GM12878 (cell line): ENCODE data around the gene CLK2. TPM values are rescaled to one million over a fixed set of nuclear protein-coding genes. Genes with fewer than 3 reads are reported as not detected.

Source experiments
- ATF7 ChIP-seq: fragments of 450-650 bp; IDR thresholded peaks from 2 replicates; pipeline ENCODE4 v1.6.1; 2016; ENCODE audit warnings: low read depth, mild to moderate bottlenecking
- BACH1 ChIP-seq: fragments of 450-650 bp; IDR thresholded peaks from 2 replicates; pipeline ENCODE4 v1.6.1; 2017; ENCODE audit warnings: mild to moderate bottlenecking, borderline replicate concordance
- CTCF ChIP-seq, 3 experiments: IDR thresholded peaks in 2 of 3; conservative IDR thresholded peaks in 1 of 3; 2 replicates each; pipeline ENCODE4 v1.5.1; 2011; ENCODE audit warnings: low read depth in 3 of 3, low read length in 3 of 3, mild to moderate bottlenecking in 3 of 3, control low read depth in 2 of 3, moderate library complexity in 2 of 3, inconsistent platforms in 1 of 3, mixed read lengths in 1 of 3; ENCODE audit not compliant: control insufficient read depth in 2 of 3, insufficient read depth in 1 of 3; ENCODE audit errors: extremely low read depth in 1 of 3
- EED ChIP-seq: sonication (generic); IDR thresholded peaks from 2 replicates; pipeline ENCODE4 v1.6.1; 2016; ENCODE audit warnings: antibody characterized with exemption, low read depth
- EP300 ChIP-seq, 2 experiments: fragments of 150-350 bp in 1 of 2; IDR thresholded peaks; 2 replicates each; pipeline ENCODE4 v1.6.1; 2011 to 2012; ENCODE audit warnings: low read depth in 2 of 2, low read length in 2 of 2, borderline replicate concordance in 1 of 2, improper control_type of control experiment in 1 of 2, inconsistent platforms in 1 of 2; ENCODE audit not compliant: control insufficient read depth in 1 of 2
- EZH2 ChIP-seq: IDR thresholded peaks from 2 replicates; pipeline ENCODE4 v1.6.1; 2012; ENCODE audit warnings: low read depth, mild to moderate bottlenecking, control low read depth, inconsistent platforms, low read length, borderline replicate concordance; ENCODE audit not compliant: control insufficient read depth
- IKZF1 ChIP-seq: fragments of 450-650 bp; conservative IDR thresholded peaks from 2 replicates; pipeline ENCODE4 v1.6.1; 2017; ENCODE audit warnings: antibody characterized with exemption, mild to moderate bottlenecking
- JUNB ChIP-seq: IDR thresholded peaks from 2 replicates; pipeline ENCODE4 v1.6.1; 2016; ENCODE audit warnings: antibody characterized with exemption, mild to moderate bottlenecking
- KAT2A ChIP-seq: conservative IDR thresholded peaks from 2 replicates; pipeline ENCODE4 v1.6.1; 2011; ENCODE audit warnings: low read depth, low read length; ENCODE audit not compliant: control insufficient read depth
- LARP7 ChIP-seq: fragments of 450-650 bp; IDR thresholded peaks from 2 replicates; pipeline ENCODE4 v1.6.1; 2017; ENCODE audit warnings: mild to moderate bottlenecking
- NFIC ChIP-seq: IDR thresholded peaks from 2 replicates; pipeline ENCODE4 v1.6.1; 2012; ENCODE audit warnings: low read depth, mild to moderate bottlenecking, inconsistent platforms, low read length, moderate library complexity
- NRF1 ChIP-seq: conservative IDR thresholded peaks from 2 replicates; pipeline ENCODE4 v1.6.1; 2011; ENCODE audit warnings: mild to moderate bottlenecking, low read depth, low read length, improper control_type of control experiment
- PKNOX1 ChIP-seq: fragments of 450-650 bp; IDR thresholded peaks from 2 replicates; pipeline ENCODE4 v1.6.1; 2016; ENCODE audit warnings: mild to moderate bottlenecking
- PML ChIP-seq: IDR thresholded peaks from 2 replicates; pipeline ENCODE4 v1.6.1; 2012; ENCODE audit warnings: low read length, inconsistent platforms
- RELA ChIP-seq: fragments of 450-650 bp; IDR thresholded peaks from 2 replicates; pipeline ENCODE4 v1.8.0; 2014; ENCODE audit warnings: borderline replicate concordance; ENCODE audit not compliant: partially characterized antibody
- RFX5 ChIP-seq: IDR thresholded peaks from 2 replicates; pipeline ENCODE4 v1.6.1; 2011; ENCODE audit warnings: low read depth, low read length, improper control_type of control experiment
- SMAD5 ChIP-seq: IDR thresholded peaks from 2 replicates; pipeline ENCODE4 v1.6.1; 2016; ENCODE audit warnings: antibody characterized with exemption, low read depth
- SPI1 ChIP-seq: IDR thresholded peaks from 2 replicates; pipeline ENCODE4 v1.6.1; 2011; ENCODE audit warnings: low read depth, mild to moderate bottlenecking, low read length, moderate library complexity, borderline replicate concordance; ENCODE audit not compliant: insufficient read depth
- TBL1XR1 ChIP-seq: IDR thresholded peaks from 2 replicates; pipeline ENCODE4 v1.6.1; 2012; ENCODE audit warnings: low read depth, low read length, improper control_type of control experiment
- WRNIP1 ChIP-seq: IDR thresholded peaks from 2 replicates; pipeline ENCODE4 v1.6.1; 2011; ENCODE audit warnings: low read depth, low read length, improper control_type of control experiment, borderline replicate concordance
- ZZZ3 ChIP-seq: IDR thresholded peaks from 2 replicates; pipeline ENCODE4 v1.6.1; 2011; ENCODE audit warnings: low read depth; ENCODE audit not compliant: control insufficient read depth, insufficient read length
- polyA plus RNA-seq, 11 experiments: library from polyadenylated mRNA; depleted of rRNA in 4 of 11; unstranded in 6 of 11; stranded (reverse) in 5 of 11; fragments of >200 nt; fragmentation: Nextera tagmentation in 4 of 11; fragmentation: Illumina TruSeq in 1 of 11; extraction: Ambion mirVana in 4 of 11; extraction: Trizol in 1 of 11; gene quantifications; 1 replicate in 1 of 11; 2 replicates in 10 of 11; pipeline versions ENCODE4 v1.2.1 to v1.2.3, GENCODE V29; 2011 to 2016; ENCODE audit warnings: inconsistent platforms in 2 of 11, missing spikeins in 2 of 11, low read depth in 1 of 11
- total RNA-seq, 4 experiments: library from RNA; depleted of rRNA in 3 of 4; stranded (reverse); fragments of >200 nt in 3 of 4; fragmentation: Illumina TruSeq in 1 of 4; extraction: Trizol in 1 of 4; gene quantifications; 2 replicates each; pipeline versions ENCODE4 v1.2.1 to v1.2.3, GENCODE V29; 2013 to 2021
- TF ChIP-seq, protein P1 (sequence below): IDR thresholded peaks from 2 replicates; pipeline ENCODE4 v1.6.1; 2012; ENCODE audit warnings: low read depth, low read length, improper control_type of control experiment

Gene CLK2
- total and polyA plus RNA-seq, 10 of the 15 experiments (the other 5 are each of a cell fraction or from before 2014, with no cell fraction given) = 11.1 to 83.7 (median 36.7) TPM

DNA sequence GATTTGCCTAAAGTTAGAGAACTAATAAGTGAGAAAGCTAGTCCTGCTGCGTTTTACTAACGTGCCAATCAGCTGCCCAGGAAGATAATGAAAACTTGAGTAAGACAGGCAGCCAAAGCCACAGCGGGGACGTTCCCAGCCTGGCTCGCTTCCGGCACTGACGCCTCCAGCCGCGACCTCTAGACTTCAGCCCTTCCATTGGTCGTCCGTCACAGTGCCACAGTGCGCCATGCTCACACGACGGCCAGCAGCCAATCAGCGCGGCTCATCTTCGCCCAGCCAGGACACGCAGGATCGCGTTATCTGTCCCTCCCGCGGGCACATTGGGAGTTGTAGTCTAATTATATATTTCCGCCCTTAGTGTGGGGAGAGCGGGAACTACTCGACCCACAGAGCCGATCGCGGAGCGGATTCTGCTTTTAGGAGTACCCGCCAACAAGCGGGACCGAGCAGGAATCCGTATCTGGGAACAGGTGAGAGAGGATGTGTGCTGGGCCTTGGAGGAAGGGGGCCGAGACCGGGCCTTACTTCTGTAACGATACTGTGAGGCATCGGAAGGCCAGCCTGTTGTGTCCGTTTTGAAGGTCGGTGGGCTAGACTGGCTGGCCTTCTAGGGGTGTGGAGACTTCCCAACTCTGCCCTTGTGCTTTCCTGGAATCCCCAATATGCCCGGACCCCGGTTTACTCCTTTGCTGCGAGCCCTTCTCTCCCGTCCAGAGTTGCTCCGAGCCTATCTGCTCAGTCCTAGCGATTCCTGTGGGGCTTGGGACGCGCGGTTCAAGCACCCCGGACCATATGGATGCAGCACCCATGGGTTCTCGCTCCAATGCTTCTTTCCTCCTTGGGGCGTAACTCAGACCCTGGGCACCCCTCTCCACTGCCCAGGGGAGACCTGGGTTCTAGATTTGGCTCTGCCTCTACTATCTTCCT is 35.5 kb upstream of the CLK2 start, which contains the start of gene FDPS (continued):
- TF ChIP-seq RELA (peak; percentile 95), BACH1 (0 out of 2 replicates have a peak, but pooled peaks have one; percentile 19), PML (peak; percentile 73; the same call in 1 of the 2 replicates), CTCF (IDR thresholded peaks at IDR 0.05 in 2 of 3, conservative IDR thresholded peaks at IDR 0.05 in 1 of 3; ENCODE audit: control insufficient read depth in 2 of 3, extremely low read depth in 1 of 3, insufficient read depth in 1 of 3, low read depth in 3 of 3, low read length in 3 of 3) (no peak), NRF1 (0 out of 2 replicates have a peak, but pooled peaks have one; percentile 7), SMAD5 (peak; percentile 83; the same call in 1 of the 2 replicates), LARP7 (peak; percentile 23; the same call in 1 of the 2 replicates), EZH2 (no peak), TBL1XR1 (peak; percentile 56; the same call in 1 of the 2 replicates), WRNIP1 (no peak; the same call in 1 of the 2 replicates), SPI1 (no peak), EP300 (IDR thresholded peaks at IDR 0.05; ENCODE audit: borderline replicate concordance in 1 of 2, control insufficient read depth in 1 of 2, low read depth in 2 of 2, low read length in 2 of 2) (0 out of 4 replicates have a peak, but pooled peaks of 1 of the 2 experiments have one; percentile 48), IKZF1 (peak; percentile 95), NFIC (no peak), JUNB (no peak), EED (peak; percentile 16; the same call in 1 of the 2 replicates), ATF7 (0 out of 2 replicates have a peak, but pooled peaks have one; percentile 62), PKNOX1 (peak; percentile 97), RFX5 (peak; percentile 86), ZZZ3 (no peak), KAT2A (no peak)
- TF ChIP-seq, protein P1, sequence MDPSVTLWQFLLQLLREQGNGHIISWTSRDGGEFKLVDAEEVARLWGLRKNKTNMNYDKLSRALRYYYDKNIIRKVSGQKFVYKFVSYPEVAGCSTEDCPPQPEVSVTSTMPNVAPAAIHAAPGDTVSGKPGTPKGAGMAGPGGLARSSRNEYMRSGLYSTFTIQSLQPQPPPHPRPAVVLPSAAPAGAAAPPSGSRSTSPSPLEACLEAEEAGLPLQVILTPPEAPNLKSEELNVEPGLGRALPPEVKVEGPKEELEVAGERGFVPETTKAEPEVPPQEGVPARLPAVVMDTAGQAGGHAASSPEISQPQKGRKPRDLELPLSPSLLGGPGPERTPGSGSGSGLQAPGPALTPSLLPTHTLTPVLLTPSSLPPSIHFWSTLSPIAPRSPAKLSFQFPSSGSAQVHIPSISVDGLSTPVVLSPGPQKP = peak; percentile 82
